HG03520 (cell line): Measurements from ENCODE around the gene ACTL6B.

Experiments
- ATAC-seq: cut with Tn5 transposase; IDR thresholded peaks from one replicate; pipeline ENCODE4 v1.9.1; 2021; ENCODE audit warnings: mild to moderate bottlenecking, moderate library complexity; ENCODE audit not compliant: unreplicated experiment

The ACTL6B gene

GRCh38 chr7:100602889-100603725 is 53.1 kb downstream of the ACTL6B start:
- no peak for ATAC-seq

- ATAC-seq = no peak
Measured at GRCh38 chr7:100600730-100601038, 55.6 kb downstream of the ACTL6B start.

GRCh38 chr7:100599911-100600729 is 56.1 kb downstream of the ACTL6B start:
- no peak for ATAC-seq

- no peak for ATAC-seq
Measured at GRCh38 chr7:100598425-100598824, 57.8 kb downstream of the ACTL6B start.

GRCh38 chr7:100595188-100595587 is 61.1 kb downstream of the ACTL6B start:
- ATAC-seq = no peak
